ENCODE measurements around the gene DNAH9. TPM values are rescaled to one million over a fixed set of nuclear protein-coding genes. Genes with fewer than 3 reads are reported as not detected.

The DNAH9 gene
- total RNA-seq, 1 donor from 2014 or later, result not detected

GRCh38 chr17:11885051-11885450 is 286.8 kb downstream of the DNAH9 start:
- no peak overlapping the region for H3K4me3 ChIP-seq (ENCODE audit: low read depth, low read length)
- no peak for DNase-seq (ENCODE audit: low read depth)
- TF ChIP-seq, protein P1, sequence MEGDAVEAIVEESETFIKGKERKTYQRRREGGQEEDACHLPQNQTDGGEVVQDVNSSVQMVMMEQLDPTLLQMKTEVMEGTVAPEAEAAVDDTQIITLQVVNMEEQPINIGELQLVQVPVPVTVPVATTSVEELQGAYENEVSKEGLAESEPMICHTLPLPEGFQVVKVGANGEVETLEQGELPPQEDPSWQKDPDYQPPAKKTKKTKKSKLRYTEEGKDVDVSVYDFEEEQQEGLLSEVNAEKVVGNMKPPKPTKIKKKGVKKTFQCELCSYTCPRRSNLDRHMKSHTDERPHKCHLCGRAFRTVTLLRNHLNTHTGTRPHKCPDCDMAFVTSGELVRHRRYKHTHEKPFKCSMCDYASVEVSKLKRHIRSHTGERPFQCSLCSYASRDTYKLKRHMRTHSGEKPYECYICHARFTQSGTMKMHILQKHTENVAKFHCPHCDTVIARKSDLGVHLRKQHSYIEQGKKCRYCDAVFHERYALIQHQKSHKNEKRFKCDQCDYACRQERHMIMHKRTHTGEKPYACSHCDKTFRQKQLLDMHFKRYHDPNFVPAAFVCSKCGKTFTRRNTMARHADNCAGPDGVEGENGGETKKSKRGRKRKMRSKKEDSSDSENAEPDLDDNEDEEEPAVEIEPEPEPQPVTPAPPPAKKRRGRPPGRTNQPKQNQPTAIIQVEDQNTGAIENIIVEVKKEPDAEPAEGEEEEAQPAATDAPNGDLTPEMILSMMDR (conservative IDR thresholded peaks at IDR 0.05; ENCODE audit: low read depth, low read length), result no peak

DNA sequence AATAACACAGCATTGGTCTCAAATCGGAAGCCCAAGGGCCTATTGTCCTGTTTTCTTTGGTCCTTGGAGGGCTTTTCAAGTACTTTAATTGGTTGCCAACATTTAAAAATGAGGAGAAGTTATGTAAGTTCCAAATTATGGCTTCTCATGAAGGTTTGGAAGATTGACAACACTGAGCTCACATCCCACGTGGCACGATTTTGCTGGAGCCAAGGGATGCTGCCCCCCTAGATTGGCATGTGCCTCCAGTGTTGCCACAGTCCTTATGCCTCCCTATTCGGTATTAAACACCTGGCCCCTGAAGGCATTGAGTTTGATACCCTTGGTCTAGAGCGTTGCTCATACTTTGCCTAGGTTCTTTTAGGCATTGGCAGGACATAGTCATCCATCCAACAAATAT is 291.0 kb downstream of the DNAH9 start:
- TF ChIP-seq, protein P1 (conservative IDR thresholded peaks at IDR 0.05; ENCODE audit: low read depth, low read length), result no peak
- H3K4me3 ChIP-seq (ENCODE audit: low read depth, low read length), result no peak overlapping the region
- no peak for DNase-seq (ENCODE audit: low read depth)

DNA sequence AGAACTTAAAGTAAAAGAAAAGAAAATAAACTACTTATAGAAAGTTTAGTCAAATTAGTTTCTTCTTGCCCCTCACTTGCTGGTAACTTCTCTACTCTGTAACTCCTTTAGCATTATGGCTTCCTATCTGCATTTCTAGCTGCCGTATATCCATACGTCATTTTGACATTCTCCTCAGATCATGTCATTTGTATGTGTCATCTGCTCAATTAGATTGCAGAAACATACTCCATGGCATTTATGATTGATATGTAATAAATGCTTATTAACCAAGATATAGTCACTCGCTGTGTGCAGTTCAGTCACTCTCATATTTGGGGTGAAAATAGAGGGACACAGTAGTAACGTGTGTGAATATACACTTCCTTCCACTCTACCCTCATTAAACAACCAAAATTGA is 295.6 kb downstream of the DNAH9 start:
- TF ChIP-seq, protein P1 (conservative IDR thresholded peaks at IDR 0.05; ENCODE audit: low read depth, low read length), result no peak
- DNase-seq (ENCODE audit: low read depth), result no peak

GRCh38 chr17:11896199-11896598 is 297.9 kb downstream of the DNAH9 start:
- TF ChIP-seq, protein P1 (conservative IDR thresholded peaks at IDR 0.05; ENCODE audit: low read depth, low read length), result no peak
- H3K4me3 ChIP-seq (ENCODE audit: low read depth, low read length), result no peak overlapping the region
- no peak for DNase-seq (ENCODE audit: low read depth)

More for the DNA sequence above, 295.6 kb downstream of the DNAH9 start:
- H3K4me3 ChIP-seq (ENCODE audit: low read depth, low read length), result no peak overlapping the region

GRCh38 chr17:11898526-11899235 is 300.4 kb downstream of the DNAH9 start:
- no peak for DNase-seq (ENCODE audit: low read depth)
- no peak overlapping the region for H3K4me3 ChIP-seq (ENCODE audit: low read depth, low read length)
- TF ChIP-seq, protein P1 (conservative IDR thresholded peaks at IDR 0.05; ENCODE audit: low read depth, low read length), result no peak

DNA sequence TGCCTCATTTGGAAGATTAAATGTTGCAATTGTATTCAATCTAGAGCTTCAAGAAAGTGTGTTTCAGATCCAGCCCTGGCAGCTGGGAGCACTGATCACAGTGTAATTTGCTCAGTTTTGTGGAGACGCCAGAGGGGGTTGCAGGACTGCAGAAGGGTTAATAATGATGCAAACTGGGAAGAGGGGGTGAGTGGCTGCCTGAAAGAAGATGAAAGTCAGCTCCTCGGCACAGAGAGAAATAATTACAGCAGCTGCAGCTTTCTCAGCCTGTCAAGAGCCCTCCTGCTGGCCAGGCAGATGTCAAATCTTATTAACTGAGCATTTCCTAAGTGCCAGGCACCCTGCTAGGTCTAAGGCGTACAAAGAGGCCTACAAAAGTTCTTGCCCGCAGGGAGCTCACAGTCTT is 301.3 kb downstream of the DNAH9 start:
- DNase-seq (ENCODE audit: low read depth), result no peak
- TF ChIP-seq, protein P1 (conservative IDR thresholded peaks at IDR 0.05; ENCODE audit: low read depth, low read length), result no peak
- no peak overlapping the region for H3K4me3 ChIP-seq (ENCODE audit: low read depth, low read length)

DNA sequence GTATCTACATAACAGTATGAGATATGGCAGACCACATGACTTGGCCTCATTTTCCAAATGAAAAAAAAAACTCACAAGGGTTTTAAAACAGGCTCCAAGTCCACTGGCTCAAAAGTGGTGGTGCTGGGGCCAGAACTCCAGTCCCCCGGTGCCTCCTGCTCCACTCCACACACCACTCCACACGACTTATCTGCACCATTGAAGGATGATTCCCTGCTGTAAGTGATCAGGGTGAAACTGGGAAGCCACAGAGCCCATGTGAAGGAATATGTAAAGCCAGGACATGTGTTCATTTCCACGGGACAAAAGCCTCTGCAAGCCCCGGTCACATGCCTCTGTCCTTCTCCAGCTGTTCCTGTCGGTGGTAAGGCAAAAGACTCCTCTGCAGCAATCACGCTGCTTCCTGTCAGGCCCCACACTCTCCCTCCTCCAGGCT is 301.8 kb downstream of the DNAH9 start:
- H3K4me3 ChIP-seq (ENCODE audit: low read depth, low read length), result no peak overlapping the region
- TF ChIP-seq, protein P1 (conservative IDR thresholded peaks at IDR 0.05; ENCODE audit: low read depth, low read length), result no peak
- no peak for DNase-seq (ENCODE audit: low read depth)
